ENCODE results near the gene HSPA1A. TPM values are rescaled to one million over a fixed set of nuclear protein-coding genes. Genes with fewer than 3 reads are reported as not detected.
"Not testable (repeated sequence)": the region's sequence is repeated elsewhere in the genome, so short reads cannot be mapped to it uniquely, and the experiment has no call there.

Gene HSPA1A
- total and polyA plus RNA-seq, 9 donors, result 57.3 to 94.7 (median 78.9) TPM

DNA sequence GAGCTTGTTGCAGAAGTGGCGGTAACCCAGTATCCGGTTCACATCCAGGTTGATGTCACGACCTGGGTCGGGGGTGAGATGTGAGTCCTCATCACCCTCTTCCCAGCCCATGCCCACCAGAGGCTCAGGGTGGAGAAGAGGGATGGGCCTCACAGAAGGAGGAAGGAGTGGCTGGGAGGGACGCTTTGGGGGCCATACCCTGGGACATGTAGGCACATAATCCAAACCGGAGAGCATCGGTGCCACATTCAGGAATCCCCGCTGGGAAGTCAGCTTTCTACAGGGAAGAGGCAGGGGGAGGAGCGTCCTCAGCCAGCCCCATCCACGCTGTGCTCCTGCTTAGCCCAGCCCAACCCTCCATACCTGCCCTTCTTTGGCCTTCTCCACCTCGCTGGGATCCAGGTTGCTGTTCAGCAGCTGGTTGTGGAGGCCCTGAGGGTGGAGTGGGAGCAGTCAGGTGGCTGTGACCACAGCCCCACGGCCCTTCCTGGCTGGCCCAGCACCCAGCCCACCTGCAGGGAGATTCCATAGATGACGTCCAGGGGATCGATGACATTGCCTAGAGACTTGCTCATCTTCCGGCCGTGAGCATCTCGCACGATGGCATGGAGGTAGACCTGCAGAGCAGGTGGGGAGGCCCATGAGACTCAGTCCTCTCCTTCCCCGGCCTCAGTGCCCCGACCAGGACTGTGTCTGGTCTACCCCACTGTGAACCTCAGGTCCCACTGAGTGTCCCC is 34.7 kb upstream of the HSPA1A start:
- H3K27me3 ChIP-seq (ENCODE audit: control insufficient read depth, insufficient read depth, low read length), result no peaks in the 10 kb centered on the region
- 86% methylated on average over 14 of the region's 20 CpGs for WGBS (ENCODE audit: insufficient coverage)
- DNase-seq, result no peak
- H3K9me3 ChIP-seq (replicated peaks; ENCODE audit: control insufficient read depth, low read depth, low read length), result no peaks in the 10 kb centered on the region
- peaks cover 80% of the 10 kb centered on the region for H3K36me3 ChIP-seq (ENCODE audit: control insufficient read depth, insufficient read depth, low read length)
- no peak overlapping the region for H3K27ac ChIP-seq (ENCODE audit: low read length)
- H3K4me1 ChIP-seq (ENCODE audit: control insufficient read depth, insufficient read depth, low read length), result peaks cover 12% of the 10 kb centered on the region
- H3K4me3 ChIP-seq (ENCODE audit: low read length), result no peak overlapping the region

DNA sequence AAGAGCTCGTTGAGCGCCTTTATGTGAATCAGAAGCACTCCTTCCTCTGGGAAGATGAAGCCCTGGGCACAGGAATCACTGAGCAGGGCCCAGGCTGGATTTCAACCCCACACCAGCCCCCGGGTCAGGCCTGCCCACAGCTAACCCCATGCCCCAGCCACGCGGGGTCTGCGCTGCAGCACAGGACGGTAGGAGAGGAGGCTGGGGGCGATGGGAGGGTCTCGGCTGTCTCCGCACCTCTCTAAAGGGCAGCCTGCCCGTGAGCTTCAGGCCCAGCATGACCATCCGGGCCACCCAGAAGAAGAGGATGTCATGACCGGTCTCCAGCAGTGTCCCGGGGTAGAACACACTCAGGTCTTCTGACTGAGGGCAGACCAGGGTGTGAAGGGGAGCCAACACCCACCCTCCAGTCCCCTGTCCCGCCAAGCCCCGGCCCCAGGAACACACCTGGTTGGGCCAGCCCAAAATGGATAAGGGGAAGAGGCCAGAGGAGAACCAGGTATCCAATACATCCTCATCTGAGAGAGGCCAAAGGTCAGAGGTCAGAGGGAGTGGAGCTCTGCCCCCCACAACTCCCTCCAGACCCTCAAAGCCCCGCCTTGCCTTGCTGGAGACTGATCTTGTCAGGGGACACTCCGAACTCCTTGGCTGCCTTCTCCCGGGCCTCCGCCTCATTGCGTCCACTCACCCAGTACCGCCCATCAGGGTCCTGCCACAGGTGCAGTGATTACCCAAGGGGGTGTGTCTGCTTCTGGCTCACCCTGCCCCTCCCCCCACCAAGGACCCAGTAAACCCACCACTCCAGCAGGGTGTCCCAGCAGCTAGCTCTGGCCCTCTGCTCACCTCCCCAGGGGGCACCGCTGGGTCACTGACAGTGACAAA is 33.9 kb upstream of the HSPA1A start:
- no peak overlapping the region for H3K4me3 ChIP-seq (ENCODE audit: low read length)
- WGBS (ENCODE audit: insufficient coverage), result 93% methylated on average over 20 of the region's 23 CpGs
- H3K27me3 ChIP-seq (ENCODE audit: control insufficient read depth, insufficient read depth, low read length), result no peaks in the 10 kb centered on the region
- no peak for DNase-seq
- H3K4me1 ChIP-seq (ENCODE audit: control insufficient read depth, insufficient read depth, low read length), result peaks cover 12% of the 10 kb centered on the region
- no peak overlapping the region for H3K27ac ChIP-seq (ENCODE audit: low read length)
- H3K36me3 ChIP-seq (ENCODE audit: control insufficient read depth, insufficient read depth, low read length), result peaks cover 86% of the 10 kb centered on the region
- H3K9me3 ChIP-seq (replicated peaks; ENCODE audit: control insufficient read depth, low read depth, low read length), result no peaks in the 10 kb centered on the region

DNA sequence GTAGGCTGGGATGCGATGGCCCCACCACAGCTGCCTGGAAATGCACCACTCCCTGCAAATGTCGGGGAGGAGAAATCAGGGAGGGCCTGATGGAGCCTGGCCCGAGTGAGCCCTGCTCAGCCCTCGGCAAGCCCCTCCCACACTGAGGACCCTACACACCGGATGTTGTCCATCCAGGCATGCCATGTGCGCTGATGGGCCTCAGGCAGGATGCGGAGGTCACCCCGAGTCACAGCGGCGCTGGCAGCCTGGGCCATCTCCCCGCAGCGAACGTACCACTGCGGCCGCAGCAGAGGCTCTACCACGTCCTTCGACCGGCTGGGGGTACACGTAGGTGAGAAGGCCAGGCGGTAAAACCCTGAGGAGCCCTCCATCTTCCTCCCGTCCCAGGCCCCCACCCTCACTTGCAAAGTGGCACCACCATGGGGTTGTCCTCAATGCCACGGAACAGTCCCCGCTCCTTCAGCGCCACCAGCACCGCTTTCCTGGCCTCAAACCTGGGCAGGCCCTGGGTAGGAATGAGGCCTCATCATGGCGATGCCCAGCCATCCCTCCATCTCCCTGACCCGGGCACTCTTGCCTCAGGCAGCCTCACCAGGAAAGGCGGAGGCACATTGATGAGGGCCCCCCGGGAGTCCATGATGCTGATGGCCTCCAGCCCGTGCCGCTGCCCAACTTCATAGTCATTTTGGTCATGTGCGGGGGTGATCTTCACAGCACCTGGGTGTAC is 33.1 kb upstream of the HSPA1A start:
- WGBS (ENCODE audit: insufficient coverage), result 88% methylated on average over 30 of the region's 32 CpGs
- peaks cover 89% of the 10 kb centered on the region for H3K36me3 ChIP-seq (ENCODE audit: control insufficient read depth, insufficient read depth, low read length)
- H3K27ac ChIP-seq (ENCODE audit: low read length), result no peak overlapping the region

DNA sequence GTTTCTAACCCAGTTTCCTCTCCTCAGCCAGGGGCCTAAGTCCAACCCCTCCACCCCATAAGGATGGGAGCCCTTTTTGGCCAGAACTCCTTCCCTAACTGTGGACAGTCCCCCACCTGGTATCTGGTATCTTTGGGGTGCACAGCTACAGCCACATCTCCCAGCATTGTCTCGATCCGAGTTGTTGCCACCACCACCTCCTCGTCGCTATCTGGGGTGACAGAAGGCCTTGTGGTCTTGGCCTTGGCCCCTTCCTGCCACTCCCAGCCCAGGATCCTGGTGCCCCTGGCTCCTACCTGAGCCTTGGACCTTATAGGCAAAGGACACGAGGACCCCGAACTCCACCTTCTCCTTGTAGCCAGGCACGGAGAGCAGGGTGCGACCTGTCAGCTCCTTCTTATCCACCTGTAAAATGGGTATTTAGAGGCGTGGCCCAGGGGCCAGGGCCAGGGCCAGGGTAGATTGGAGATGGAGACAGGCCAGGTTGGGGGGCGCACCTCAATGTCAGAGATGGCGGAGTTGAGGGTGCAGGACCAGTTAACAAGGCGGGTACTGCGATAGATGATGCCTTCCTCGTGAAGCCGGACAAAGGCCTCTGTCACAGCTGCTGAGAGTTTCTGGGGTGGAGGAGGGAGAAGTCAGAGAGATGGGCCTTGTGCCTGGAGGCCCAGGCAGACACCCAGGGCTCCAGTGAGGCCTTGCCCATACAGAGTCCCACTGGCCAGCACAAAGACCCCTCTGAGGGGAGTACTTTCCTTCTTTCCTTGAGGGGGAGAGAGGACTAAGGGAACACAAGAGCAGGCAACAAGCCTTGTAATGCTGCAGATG is 31.0 kb upstream of the HSPA1A start:
- no peak for DNase-seq
- peaks cover 73% of the 10 kb centered on the region for H3K36me3 ChIP-seq (ENCODE audit: control insufficient read depth, insufficient read depth, low read length)

More for the DNA sequence above, 33.1 kb upstream of the HSPA1A start:
- H3K4me1 ChIP-seq (ENCODE audit: control insufficient read depth, insufficient read depth, low read length), result peaks cover 4% of the 10 kb centered on the region
- DNase-seq, result no peak
- no peaks in the 10 kb centered on the region for H3K27me3 ChIP-seq (ENCODE audit: control insufficient read depth, insufficient read depth, low read length)
- H3K4me3 ChIP-seq (ENCODE audit: low read length), result no peak overlapping the region
- H3K9me3 ChIP-seq (replicated peaks; ENCODE audit: control insufficient read depth, low read depth, low read length), result no peaks in the 10 kb centered on the region

DNA sequence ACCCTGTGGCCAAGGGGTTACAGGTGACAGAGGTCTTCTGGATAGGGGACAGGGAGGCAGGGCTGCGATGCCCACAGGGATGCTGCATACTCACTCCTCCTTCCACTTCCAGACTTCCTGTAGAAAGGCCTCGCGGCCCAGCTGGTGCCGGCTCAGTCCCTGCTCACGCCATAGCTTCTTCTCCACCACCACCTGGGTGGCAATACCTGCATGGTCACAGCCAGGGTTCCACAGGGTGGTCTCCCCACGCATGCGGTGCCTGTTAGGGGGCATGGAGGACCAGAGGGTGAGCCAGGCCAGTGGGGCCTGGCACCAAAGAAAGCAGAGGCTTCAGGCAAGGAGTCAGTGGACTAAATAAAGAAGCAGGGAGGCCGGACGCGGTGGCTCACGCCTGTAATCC is 29.9 kb upstream of the HSPA1A start:
- no peak overlapping the region for H3K27ac ChIP-seq (ENCODE audit: low read length)
- no peaks in the 10 kb centered on the region for H3K9me3 ChIP-seq (replicated peaks; ENCODE audit: control insufficient read depth, low read depth, low read length)
- H3K36me3 ChIP-seq (ENCODE audit: control insufficient read depth, insufficient read depth, low read length), result peaks cover 71% of the 10 kb centered on the region
- DNase-seq, result no peak
- no peaks in the 10 kb centered on the region for H3K4me1 ChIP-seq (ENCODE audit: control insufficient read depth, insufficient read depth, low read length)
- 96% methylated on average over 3 of the region's 11 CpGs for WGBS (ENCODE audit: insufficient coverage)
- H3K27me3 ChIP-seq (ENCODE audit: control insufficient read depth, insufficient read depth, low read length), result no peaks in the 10 kb centered on the region
- H3K4me3 ChIP-seq (ENCODE audit: low read length), result no peak overlapping the region

More for the DNA sequence above, 31.0 kb upstream of the HSPA1A start:
- H3K4me3 ChIP-seq (ENCODE audit: low read length), result no peak overlapping the region
- 91% methylated on average over 13 of the region's 15 CpGs for WGBS (ENCODE audit: insufficient coverage)
- no peaks in the 10 kb centered on the region for H3K27me3 ChIP-seq (ENCODE audit: control insufficient read depth, insufficient read depth, low read length)
- H3K4me1 ChIP-seq (ENCODE audit: control insufficient read depth, insufficient read depth, low read length), result no peaks in the 10 kb centered on the region
- no peak overlapping the region for H3K27ac ChIP-seq (ENCODE audit: low read length)
- H3K9me3 ChIP-seq (replicated peaks; ENCODE audit: control insufficient read depth, low read depth, low read length), result no peaks in the 10 kb centered on the region

DNA sequence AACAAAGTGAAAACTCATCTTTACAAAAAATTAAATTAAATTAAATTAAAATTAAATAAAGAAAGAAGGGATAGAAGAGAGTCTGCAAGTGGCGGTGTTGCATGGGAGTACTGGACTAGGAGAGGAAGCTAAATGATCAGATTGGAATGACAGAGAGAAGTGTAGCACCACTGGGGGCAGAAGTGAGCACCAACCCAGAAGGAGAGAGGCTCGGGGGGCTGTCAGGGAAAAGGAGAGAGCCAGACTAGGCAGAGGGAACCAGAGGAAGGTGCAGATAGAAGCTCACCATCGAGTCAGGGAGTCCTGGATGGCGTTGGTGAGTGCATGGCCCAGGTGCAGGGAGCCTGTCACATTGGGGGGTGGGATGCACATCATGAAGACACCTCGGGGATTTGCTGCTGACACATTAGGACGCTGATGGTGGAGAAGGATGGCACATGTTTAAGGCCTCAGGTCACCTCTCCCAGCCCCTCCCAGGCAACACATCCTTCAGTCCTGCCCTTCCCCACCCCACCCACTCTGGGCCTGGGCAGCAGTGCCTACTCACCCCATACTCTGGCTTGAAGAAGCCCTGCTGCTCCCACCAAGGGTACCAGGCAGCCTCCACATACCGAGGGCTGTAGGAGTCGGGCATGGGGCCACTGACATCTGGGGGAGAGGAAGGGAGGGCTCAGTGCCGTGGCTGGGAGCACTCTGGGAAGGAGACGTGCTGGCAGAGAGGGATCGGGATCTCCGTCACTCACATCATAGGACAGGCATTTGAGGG is 23.8 kb upstream of the HSPA1A start:
- 23% methylated on average over 4 of the region's 12 CpGs for WGBS (ENCODE audit: insufficient coverage)
- DNase-seq, result peak; percentile 68
- peaks cover 38% of the 10 kb centered on the region for H3K36me3 ChIP-seq (ENCODE audit: control insufficient read depth, insufficient read depth, low read length)

DNA sequence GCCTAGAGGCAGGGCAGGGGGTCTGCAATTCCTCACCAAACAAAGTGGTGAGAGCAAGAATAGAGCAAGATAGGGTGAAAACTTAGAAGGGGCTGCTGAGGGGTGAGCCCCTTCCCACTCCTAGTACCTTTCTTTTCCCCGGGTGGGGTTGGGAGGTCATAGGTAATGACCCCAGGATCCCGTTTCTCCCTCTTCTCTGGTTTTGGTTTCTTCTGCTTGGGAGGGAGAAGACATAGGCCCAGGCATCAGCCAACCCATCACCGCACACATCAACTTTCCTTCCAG is 23.3 kb upstream of the HSPA1A start:
- no CpG with 5 or more reads among the region's 3 CpGs for WGBS (ENCODE audit: insufficient coverage)
- peaks cover 37% of the 10 kb centered on the region for H3K36me3 ChIP-seq (ENCODE audit: control insufficient read depth, insufficient read depth, low read length)
- no peaks in the 10 kb centered on the region for H3K27me3 ChIP-seq (ENCODE audit: control insufficient read depth, insufficient read depth, low read length)
- H3K4me3 ChIP-seq (ENCODE audit: low read length), result no peak overlapping the region
- DNase-seq, result no peak
- no peak overlapping the region for H3K27ac ChIP-seq (ENCODE audit: low read length)
- H3K9me3 ChIP-seq (replicated peaks; ENCODE audit: control insufficient read depth, low read depth, low read length), result no peaks in the 10 kb centered on the region
- peaks cover 18% of the 10 kb centered on the region for H3K4me1 ChIP-seq (ENCODE audit: control insufficient read depth, insufficient read depth, low read length)

More for the DNA sequence above, 23.8 kb upstream of the HSPA1A start:
- Histone ChIP-seq H3K27ac (ENCODE audit: low read length) (no peak overlapping the region), H3K4me1 (ENCODE audit: control insufficient read depth, insufficient read depth, low read length) (peaks cover 18% of the 10 kb centered on the region), H3K27me3 (ENCODE audit: control insufficient read depth, insufficient read depth, low read length) (no peaks in the 10 kb centered on the region), H3K4me3 (ENCODE audit: low read length) (no peak overlapping the region), H3K9me3 (replicated peaks; ENCODE audit: control insufficient read depth, low read depth, low read length) (no peaks in the 10 kb centered on the region)

DNA sequence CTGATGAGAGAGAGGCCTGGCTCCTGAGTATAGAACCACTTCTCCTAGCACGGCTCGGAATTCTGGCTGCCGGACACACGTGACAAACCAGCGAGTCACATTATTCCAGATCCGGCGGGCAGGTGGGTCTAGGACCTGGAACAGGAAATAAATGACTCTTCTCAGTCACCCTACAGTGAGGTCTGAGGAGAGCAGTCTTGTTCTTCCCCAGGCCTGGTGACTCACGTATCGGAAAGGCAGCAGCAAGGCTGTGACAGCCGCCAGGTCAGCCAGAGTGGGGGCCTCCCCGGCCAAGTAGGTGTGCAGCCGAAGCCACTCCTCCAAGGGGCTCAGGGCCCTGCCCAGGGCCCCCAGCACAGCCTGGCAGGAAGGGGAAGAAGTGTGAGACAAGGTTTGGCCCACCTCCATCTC is 22.6 kb upstream of the HSPA1A start:
- H3K27me3 ChIP-seq (ENCODE audit: control insufficient read depth, insufficient read depth, low read length), result no peaks in the 10 kb centered on the region
- H3K4me3 ChIP-seq (ENCODE audit: low read length), result no peak overlapping the region
- no peak for DNase-seq
- H3K9me3 ChIP-seq (replicated peaks; ENCODE audit: control insufficient read depth, low read depth, low read length), result no peaks in the 10 kb centered on the region
- peaks cover 41% of the 10 kb centered on the region for H3K36me3 ChIP-seq (ENCODE audit: control insufficient read depth, insufficient read depth, low read length)
- no peak overlapping the region for H3K27ac ChIP-seq (ENCODE audit: low read length)
- H3K4me1 ChIP-seq (ENCODE audit: control insufficient read depth, insufficient read depth, low read length), result peaks cover 18% of the 10 kb centered on the region
- 83% methylated on average over 7 of the region's 12 CpGs for WGBS (ENCODE audit: insufficient coverage)

DNA sequence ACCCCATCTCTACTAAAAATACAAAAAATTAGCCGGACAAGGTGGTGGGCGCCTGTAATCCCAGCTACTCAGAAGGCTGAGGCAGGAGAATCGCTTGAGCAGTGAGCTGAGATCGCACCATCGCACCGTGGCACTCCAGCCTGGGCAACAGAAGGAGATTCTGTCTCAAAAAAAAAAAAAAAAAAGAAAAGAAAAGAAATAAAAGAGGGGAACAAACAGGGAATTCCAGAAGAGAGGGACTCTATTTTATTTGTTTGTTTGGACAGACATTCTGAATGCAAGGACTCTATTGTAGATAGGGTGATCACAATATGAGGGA is 21.5 kb upstream of the HSPA1A start:
- peaks cover 18% of the 10 kb centered on the region for H3K4me1 ChIP-seq (ENCODE audit: control insufficient read depth, insufficient read depth, low read length)
- H3K9me3 ChIP-seq (replicated peaks; ENCODE audit: control insufficient read depth, low read depth, low read length); H3K4me3 ChIP-seq (ENCODE audit: low read length); DNase-seq; H3K27me3 ChIP-seq (ENCODE audit: control insufficient read depth, insufficient read depth, low read length): not testable (repeated sequence)
- H3K36me3 ChIP-seq (ENCODE audit: control insufficient read depth, insufficient read depth, low read length), result peaks cover 44% of the 10 kb centered on the region
- peak overlapping the region; percentile 97 for H3K27ac ChIP-seq (ENCODE audit: low read length)
- WGBS (ENCODE audit: insufficient coverage), result 100% methylated on average over 2 of the region's 6 CpGs

Measured in muscle of leg (tissue), 11 donors.